Calu3 (cell line): ENCODE measurements around the gene NIPBL. TPM values are rescaled to one million over a fixed set of nuclear protein-coding genes. Genes with fewer than 3 reads are reported as not detected.

Experiments used
- BruUV-seq: library from RNA; stranded (reverse); fragments of 400-500 nt; replicated peaks from 2 replicates; lab custom pipeline; 2021; lab: Mats Ljungman, UMichigan
- CTCF ChIA-PET: fragments of 300-600 bp; sonication (Branson Sonifier 250); formaldehyde crosslinking; loops from one replicate; lab custom pipeline; 2022; ENCODE audit warnings: antibody characterized with exemption; lab: Charles Lee
- DNase-seq: peaks from one replicate; pipeline ENCODE4 v3.0.0; 2022
- H3K27ac Mint-ChIP-seq: one replicate; pipeline ENCODE4 v1.8.0; 2022; ENCODE audit warnings: mixed read lengths; ENCODE audit not compliant: unreplicated experiment
- H3K27me3 Mint-ChIP-seq: one replicate; pipeline ENCODE4 v1.8.0; 2022; ENCODE audit warnings: mixed read lengths; ENCODE audit not compliant: unreplicated experiment
- H3K36me3 Mint-ChIP-seq: one replicate; pipeline ENCODE4 v1.8.0; 2022; ENCODE audit warnings: mild to moderate bottlenecking, moderate library complexity, mixed read lengths; ENCODE audit not compliant: insufficient read depth, unreplicated experiment
- H3K4me1 Mint-ChIP-seq: one replicate; pipeline ENCODE4 v1.8.0; 2022; ENCODE audit warnings: mild to moderate bottlenecking, low read depth, mixed read lengths; ENCODE audit not compliant: unreplicated experiment
- H3K4me3 Mint-ChIP-seq: one replicate; pipeline ENCODE4 v1.8.0; 2022; ENCODE audit warnings: mild to moderate bottlenecking, low read depth, moderate library complexity, mixed read lengths; ENCODE audit not compliant: unreplicated experiment
- H3K9me3 Mint-ChIP-seq: one replicate; pipeline ENCODE4 v1.8.0; 2022; ENCODE audit warnings: low read depth, mixed read lengths; ENCODE audit not compliant: unreplicated experiment
- CTCF ChIP-seq: fragments of 200-600 bp; IDR thresholded peaks from one replicate; pipeline ENCODE4 v1.8.0; 2022; ENCODE audit warnings: antibody characterized with exemption; ENCODE audit not compliant: unreplicated experiment
- intact Hi-C: fragments of 100-400 bp; cut with micrococcal nuclease; formaldehyde crosslinking; loops from one replicate; pipeline ENCODE4 v1.10.0; 2022; ENCODE audit not compliant: unreplicated experiment
- total RNA-seq: library from RNA; stranded (reverse); gene quantifications from 2 replicates; pipeline ENCODE4 v1.2.3, GENCODE V29; 2022

The NIPBL gene
- total RNA-seq, 1 experiment from 2014 or later, result 53.2 TPM

DNA sequence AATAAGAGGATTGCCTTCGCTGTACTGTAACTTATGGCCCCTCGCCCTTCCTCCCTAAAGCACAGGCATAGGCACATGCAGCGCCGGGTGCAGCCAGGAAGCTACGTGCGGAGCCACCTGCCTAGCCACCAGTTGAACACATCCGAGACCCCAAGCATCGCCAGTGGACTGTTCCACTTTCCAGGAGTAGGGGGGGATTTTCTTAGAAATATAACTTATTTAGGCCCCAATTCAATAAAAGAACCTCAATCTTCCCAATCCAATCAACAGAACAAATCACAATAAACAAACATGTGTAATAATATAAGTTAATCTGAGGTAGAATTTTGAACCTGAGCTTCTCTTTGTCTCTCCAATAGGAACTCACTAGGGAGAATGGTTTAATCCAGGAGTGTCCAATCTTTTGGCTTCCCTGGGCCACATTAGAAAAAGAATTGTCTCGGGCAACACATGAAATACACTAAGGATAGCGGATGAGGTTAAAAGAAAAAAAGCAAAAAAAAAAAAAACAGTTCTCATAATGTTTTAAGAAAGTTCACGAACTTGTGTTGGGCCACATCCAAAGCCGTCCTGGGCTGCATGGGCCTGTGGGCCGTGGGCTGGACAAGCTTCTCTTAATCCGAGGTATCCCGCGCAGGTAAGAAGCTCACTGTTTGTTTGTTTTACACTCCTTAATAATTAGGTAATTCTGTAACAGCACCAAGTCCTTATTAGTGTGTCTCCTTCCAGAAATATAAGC is 22.0 kb upstream of the NIPBL start:
- H3K27me3 Mint-ChIP-seq, result peaks cover 26% of the 10 kb centered on the region
- no TSS peak for BruUV-seq

DNA sequence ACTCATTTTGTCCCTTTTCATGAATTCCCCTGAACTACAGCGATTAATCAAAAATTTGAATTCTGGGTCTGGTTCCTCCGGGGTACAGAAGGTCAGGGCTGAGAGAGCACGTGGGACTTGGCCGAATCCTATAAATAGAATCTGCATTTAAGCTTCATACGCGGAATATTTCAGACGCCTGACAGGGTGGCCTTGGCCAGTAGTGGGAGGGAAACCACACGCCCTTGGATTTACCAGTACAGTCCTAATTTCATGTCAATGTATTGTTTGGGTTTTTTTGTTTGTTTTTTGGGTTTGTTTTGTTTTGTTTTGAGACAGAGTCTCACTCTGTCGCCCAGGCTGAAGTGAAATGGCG is 21.5 kb upstream of the NIPBL start:
- Mint-ChIP-seq H3K27ac (no peak overlapping the region), H3K27me3 (peaks cover 20% of the 10 kb centered on the region), H3K4me1 (no peaks in the 10 kb centered on the region), H3K4me3 (no peak overlapping the region), H3K36me3 (no peaks in the 10 kb centered on the region), H3K9me3 (no peaks in the 10 kb centered on the region)
- CTCF ChIA-PET, result no interaction called here
- no peak for TF ChIP-seq CTCF
- intact Hi-C loops, result no loop called here
- BruUV-seq, result no TSS peak
- no peak for DNase-seq

More for the DNA sequence above, 22.0 kb upstream of the NIPBL start:
- Mint-ChIP-seq H3K4me1 (no peaks in the 10 kb centered on the region), H3K27ac (no peak overlapping the region), H3K9me3 (no peaks in the 10 kb centered on the region), H3K36me3 (no peaks in the 10 kb centered on the region), H3K4me3 (no peak overlapping the region)
- no peak for DNase-seq
- intact Hi-C loops, result no loop called here
- CTCF ChIA-PET, result interaction anchor here (0.7 kb wide), 1 partner anchor 90 kb away, joined by 3 read pairs; no protein-coding TSS in a partner anchor
- no peak for TF ChIP-seq CTCF

- Mint-ChIP-seq H3K4me3 (no peak overlapping the region), H3K9me3 (no peaks in the 10 kb centered on the region), H3K36me3 (no peaks in the 10 kb centered on the region), H3K4me1 (peaks cover 10% of the 10 kb centered on the region), H3K27ac (no peak overlapping the region), H3K27me3 (no peaks in the 10 kb centered on the region)
- CTCF ChIA-PET, result no interaction called here
- DNase-seq, result no peak
- no peak for TF ChIP-seq CTCF
- intact Hi-C loops, result no loop called here
- no TSS peak for BruUV-seq
These were observed 14.7 kb upstream of the NIPBL start for GRCh38 chr5:36861871-36862270.

- Mint-ChIP-seq H3K27me3 (no peaks in the 10 kb centered on the region), H3K4me1 (peaks cover 21% of the 10 kb centered on the region), H3K4me3 (no peak overlapping the region), H3K9me3 (no peaks in the 10 kb centered on the region), H3K27ac (no peak overlapping the region), H3K36me3 (peaks cover 8% of the 10 kb centered on the region)
- BruUV-seq, result no TSS peak
- intact Hi-C loops, result loop anchor here (1.0 kb wide), 2 partner anchors 126 to 131 kb away; no protein-coding TSS in a partner anchor
- no peak for TF ChIP-seq CTCF
- no peak for DNase-seq
- CTCF ChIA-PET, result interaction anchor here (0.6 to 1.9 kb wide), 7 partner anchors 72 to 136 kb away, joined by 3 to 14 read pairs (median 3); no protein-coding TSS in a partner anchor
These were observed 6.0 kb upstream of the NIPBL start for GRCh38 chr5:36870399-36871040.
